CD4-positive, alpha-beta T cell treated with Interleukin-15 for 1 hour (primary cell): ENCODE measurements around the gene PAFAH1B2.

Source experiments
- DNase-seq: peaks from one replicate; pipeline ENCODE4 v3.0.0-alpha.2; 2020

The PAFAH1B2 gene

GRCh38 chr11:117191680-117192400, 47.8 kb downstream of the PAFAH1B2 start:
- no peak for DNase-seq

GRCh38 chr11:117192401-117192875, 48.4 kb downstream of the PAFAH1B2 start:
- no peak for DNase-seq

DNA sequence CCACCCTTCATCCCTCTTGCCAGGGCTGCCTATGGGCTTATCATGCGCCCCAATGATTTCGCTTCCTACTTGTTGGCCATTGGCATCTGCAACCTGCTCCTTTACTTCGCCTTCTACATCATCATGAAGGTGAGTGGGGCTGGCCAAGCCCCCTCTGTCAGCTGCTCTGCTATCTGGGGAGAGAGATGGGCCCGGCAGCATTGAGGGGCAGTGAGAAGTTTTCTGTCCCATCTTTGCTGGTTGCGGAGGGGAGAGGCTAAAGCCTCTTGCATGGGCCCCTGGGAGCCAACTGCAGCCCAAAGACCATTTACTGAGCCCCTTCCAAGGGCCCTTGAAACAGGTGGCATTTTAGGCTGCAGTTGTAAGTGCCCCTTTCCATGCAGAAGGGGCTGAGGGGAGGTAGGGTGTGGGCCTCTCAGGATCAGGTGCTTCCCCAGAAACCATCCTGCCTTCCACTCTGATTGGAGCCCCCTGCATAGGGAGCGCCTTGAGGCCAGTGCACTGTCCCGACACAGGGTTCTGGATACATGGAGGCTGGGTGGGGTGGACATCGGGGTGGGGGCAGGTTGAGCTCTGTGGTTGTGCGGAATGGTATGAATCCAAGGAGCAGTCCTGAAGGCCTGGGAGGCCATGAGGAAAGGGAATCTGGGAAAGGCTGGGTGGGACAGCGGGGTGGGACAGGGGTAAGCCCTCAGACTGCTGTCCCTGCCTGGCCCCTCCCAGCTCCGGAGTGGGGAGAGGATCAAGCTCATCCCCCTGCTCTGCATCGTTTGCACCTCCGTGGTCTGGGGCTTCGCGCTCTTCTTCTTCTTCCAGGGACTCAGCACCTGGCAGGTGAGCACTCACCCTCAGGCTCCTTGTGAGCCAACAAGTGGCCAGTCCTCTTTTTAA, 49.3 kb downstream of the PAFAH1B2 start:
- no peak for DNase-seq

DNA sequence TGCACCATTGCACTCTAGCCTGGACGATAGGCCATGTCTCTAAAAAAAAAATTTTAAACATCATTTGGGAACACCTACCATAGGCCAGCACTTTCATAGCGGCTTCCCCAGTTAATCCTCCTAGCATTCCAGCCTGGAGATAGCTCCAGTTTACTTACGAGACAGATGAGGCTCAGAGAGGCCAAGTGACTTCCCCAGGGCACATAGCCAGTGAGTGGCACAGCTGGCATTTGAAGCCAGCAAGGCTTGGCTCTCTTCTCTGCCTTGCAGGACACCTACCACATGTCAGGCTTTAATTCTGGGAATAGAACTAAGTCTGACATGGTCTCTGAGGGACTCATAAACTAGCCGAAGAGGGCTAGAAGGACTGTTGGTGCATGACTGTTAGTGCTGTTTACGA, 50.2 kb downstream of the PAFAH1B2 start:
- no peak for DNase-seq

DNA sequence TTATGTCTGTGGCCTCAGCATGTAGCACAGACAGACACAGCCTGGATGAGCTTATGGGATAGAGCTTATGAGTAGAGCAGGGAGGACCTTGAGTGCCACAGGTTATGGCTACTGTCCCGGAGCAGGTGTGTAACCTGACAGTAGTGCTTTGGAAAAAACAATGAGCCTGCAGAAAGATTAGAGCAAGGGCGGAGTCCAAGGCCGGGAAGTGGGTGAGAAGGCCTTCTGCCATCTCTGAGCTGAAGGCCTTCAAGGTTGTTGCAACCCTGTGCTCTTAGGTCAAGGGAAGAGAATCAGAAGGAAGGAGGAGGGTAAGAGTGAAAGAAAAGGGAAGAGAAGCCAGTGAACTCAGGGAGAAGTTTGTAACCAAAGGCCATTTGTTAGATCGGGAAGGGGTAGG, 51.2 kb downstream of the PAFAH1B2 start:
- no peak for DNase-seq

GRCh38 chr11:117195761-117196160, 51.7 kb downstream of the PAFAH1B2 start:
- no peak for DNase-seq

DNA sequence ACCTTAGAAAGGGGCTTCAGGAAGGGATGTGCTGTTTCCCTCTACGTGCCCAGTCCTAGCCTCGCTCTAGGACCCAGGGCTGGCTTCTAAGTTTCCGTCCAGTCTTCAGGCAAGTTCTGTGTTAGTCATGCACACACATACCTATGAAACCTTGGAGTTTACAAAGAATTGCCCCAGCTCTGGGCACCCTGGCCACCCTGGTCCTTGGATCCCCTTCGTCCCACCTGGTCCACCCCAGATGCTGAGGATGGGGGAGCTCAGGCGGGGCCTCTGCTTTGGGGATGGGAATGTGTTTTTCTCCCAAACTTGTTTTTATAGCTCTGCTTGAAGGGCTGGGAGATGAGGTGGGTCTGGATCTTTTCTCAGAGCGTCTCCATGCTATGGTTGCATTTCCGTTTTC, 52.9 kb downstream of the PAFAH1B2 start:
- no peak for DNase-seq

DNA sequence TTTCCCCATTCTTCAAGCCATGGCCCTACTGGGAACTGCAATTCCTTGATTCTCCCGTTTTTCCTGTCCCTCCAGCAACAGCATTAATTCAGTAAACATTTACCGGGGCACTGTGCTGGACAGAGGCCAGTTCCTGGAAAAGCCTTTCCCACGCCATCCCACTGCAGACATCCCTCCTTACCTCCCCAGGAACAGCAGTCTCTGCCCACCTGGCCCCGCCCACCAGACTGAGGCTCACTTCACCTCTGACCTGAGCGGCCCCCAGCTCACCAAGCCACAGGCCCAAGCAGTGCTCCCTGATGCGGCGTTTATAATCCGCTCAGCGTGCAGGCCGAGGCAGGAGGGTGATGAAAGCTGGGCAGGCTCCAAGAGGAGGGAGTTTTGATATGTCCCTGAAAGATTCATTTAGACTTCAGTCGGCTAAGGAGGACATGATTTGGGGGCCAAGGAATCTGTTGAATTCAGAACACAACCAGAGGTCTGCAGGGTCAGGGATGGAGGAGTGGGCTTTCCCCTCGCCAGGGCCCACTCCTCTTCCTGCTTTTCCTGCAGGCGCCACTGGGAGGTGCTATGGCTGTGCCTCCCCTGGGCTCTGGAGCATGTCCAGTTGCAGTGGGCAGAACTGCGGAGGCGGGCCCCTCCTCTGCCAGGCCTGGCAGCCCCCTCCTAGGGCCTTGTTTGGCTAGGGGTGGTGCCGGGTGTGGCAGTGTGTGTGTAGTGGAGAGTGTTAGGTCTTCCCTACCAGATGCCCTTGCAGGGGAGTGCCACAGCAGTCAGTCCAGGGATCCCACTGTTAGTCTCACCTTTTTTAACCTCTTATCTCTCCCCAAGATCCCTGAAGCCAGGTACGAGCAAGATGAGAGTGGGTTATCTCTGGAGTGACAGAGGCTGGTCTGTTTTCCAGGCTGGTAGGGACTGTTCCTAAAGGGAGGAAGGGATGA, 53.7 kb downstream of the PAFAH1B2 start:
- DNase-seq: no peak

GRCh38 chr11:117198613-117199012, 54.5 kb downstream of the PAFAH1B2 start:
- DNase-seq: no peak

DNA sequence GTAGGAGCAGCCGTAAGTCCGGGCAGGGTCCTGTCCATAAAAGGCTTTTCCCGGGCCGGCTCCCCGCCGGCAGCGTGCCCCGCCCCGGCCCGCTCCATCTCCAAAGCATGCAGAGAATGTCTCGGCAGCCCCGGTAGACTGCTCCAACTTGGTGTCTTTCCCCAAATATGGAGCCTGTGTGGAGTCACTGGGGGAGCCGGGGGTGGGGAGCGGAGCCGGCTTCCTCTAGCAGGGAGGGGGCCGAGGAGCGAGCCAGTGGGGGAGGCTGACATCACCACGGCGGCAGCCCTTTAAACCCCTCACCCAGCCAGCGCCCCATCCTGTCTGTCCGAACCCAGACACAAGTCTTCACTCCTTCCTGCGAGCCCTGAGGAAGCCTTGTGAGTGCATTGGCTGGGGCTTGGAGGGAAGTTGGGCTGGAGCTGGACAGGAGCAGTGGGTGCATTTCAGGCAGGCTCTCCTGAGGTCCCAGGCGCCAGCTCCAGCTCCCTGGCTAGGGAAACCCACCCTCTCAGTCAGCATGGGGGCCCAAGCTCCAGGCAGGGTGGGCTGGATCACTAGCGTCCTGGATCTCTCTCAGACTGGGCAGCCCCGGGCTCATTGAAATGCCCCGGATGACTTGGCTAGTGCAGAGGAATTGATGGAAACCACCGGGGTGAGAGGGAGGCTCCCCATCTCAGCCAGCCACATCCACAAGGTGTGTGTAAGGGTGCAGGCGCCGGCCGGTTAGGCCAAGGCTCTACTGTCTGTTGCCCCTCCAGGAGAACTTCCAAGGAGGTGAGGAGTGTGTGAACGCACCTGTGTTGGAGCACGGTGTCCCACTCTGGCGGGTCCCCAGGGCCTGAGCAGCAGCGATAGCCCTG, 55.2 kb downstream of the PAFAH1B2 start, which contains the start of gene TAGLN:
TAGLN (plus strand) TSS at position 318 of the 863 bp plus-strand sequence. CDS start 3,644 bp downstream, outside the sequence.
- DNase-seq: no peak

- DNase-seq: no peak
Measured at GRCh38 chr11:117199916-117200812, 56.1 kb downstream of the PAFAH1B2 start.

DNA sequence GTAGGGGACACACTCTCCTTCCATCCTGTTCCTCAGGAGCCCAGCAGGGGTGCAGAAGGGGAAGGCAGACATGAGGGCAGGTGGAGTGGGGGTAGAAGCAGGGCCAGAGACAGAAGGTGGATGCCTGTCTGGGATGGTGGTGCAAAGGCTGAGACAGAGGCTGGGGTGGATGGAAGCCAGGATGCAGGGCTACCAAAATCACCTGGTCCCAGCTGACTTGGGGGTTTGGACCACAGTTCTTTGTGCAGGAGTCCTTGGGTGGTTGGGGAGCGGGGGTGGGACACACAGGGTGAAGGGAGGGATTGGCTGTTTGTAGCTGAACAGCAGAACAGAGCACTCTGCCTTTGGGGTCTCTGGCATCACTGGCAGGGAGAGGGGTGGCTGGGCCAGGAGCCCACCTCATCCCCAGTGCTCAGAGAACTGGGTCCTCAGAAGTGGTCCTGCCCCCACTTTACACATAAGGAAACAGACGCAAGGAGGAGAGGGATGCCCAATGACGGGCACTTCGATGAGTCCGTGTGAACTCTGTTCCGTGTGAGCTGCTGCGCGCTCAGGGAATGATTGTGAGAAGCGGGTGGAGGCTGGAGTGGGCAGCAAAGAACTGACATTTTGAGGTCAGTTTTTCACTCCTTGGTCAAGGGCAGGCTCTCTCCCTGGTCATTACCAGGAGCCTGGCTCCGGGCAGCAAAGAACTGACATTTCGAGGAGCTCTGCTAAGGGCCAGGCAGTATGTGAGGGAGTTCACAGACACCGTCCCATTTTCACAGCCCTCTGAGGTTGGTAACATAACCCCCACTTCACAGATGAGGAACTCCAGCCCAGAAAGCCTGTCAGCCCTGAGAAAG, 56.9 kb downstream of the PAFAH1B2 start:
- no peak for DNase-seq

DNA sequence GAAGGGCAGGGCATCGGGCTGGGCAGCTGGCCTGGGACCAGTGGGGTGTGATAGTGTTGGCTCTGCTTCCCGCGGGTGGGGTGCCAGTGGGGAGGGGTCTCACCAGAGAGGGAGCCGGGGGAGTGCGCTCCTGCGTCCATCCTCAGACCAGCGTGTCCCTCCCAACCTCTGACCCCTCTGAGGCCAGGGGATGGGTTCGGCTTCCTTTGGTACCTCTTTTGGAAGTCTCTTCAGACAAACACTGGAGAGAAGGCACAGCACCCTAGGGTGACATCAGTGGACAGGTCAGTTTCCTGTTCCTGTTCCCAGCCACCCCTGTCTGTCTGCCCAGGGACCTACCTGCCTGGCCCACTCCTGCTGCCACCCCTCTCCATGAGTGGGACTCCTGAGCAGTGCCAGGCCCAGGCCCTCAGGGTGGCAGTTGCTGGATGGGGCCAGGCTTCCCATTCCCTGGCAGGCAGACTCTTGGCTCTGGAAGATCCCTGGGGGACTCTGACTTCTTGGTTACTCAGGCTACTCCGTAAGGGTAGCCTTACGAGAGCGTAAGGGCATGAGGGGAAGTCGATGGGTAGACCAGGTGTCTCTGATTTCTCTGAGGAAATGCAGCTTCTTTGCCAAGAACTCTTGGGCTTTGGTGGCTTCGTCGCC, 57.7 kb downstream of the PAFAH1B2 start:
- no peak for DNase-seq

GRCh38 chr11:117202386-117203068, 58.4 kb downstream of the PAFAH1B2 start:
- no peak for DNase-seq

GRCh38 chr11:117203069-117203407, 59.0 kb downstream of the PAFAH1B2 start:
- no peak for DNase-seq

DNA sequence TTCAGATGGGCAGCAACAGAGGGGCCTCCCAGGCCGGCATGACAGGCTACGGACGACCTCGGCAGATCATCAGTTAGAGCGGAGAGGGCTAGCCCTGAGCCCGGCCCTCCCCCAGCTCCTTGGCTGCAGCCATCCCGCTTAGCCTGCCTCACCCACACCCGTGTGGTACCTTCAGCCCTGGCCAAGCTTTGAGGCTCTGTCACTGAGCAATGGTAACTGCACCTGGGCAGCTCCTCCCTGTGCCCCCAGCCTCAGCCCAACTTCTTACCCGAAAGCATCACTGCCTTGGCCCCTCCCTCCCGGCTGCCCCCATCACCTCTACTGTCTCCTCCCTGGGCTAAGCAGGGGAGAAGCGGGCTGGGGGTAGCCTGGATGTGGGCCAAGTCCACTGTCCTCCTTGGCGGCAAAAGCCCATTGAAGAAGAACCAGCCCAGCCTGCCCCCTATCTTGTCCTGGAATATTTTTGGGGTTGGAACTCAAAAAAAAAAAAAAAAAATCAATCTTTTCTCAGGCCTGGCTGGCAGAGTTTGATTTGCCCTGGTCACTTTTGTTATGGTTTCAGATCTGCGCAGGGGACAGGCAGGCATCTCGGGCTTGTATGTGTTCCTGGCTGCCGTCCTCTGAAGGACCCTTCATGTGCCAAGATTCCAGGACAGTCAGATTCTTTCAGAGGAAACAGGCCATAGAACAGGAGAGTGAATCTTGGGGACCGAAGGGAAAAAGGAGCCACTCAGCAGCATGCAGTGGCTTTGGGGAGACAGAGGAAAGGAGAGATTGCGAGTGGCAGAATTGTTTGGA, 60.4 kb downstream of the PAFAH1B2 start:
- no peak for DNase-seq

DNA sequence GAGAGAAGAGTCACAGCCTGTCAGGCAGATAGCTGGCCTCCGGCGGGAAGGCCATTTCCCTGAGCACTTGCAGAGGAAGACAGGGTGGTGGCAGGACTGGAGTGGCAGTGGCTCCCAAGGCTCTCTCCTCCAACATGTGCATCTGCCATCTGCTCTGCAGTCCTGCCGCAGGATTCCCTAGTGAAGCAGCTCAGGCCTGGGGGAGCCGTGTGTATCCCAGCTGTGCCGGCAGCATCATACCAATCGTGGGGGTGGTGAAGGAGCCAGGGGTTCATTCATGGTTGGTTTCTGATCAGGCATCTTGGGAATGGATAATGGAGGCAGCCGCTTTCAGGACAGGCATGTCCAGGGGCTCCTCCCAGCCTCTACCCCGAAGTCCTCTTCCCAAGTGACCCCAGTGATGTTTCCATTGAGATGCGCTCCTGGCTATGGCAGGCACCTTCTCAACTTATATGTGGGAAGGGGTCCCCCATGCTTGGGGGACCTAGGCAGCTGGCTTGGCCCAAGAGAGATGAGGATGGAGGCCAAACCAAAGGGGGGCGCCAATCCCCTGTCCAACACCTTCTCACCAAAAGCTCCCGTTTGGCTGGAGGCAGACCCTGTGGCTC, 61.2 kb downstream of the PAFAH1B2 start:
- no peak for DNase-seq
